ENCODE results near the gene PHF21A.

The PHF21A gene

GRCh38 chr11:46121301-46121723 is at the start of gene PHF21A:
PHF21A (minus strand) TSS chr11:46121454; CDS start chr11:46084219, 37,235 bp downstream.
- peak; percentile 97 for DNase-seq

GRCh38 chr11:46170797-46171196 is 49.5 kb upstream of the PHF21A start:
- DNase-seq = no peak

GRCh38 chr11:46162700-46163099 is 41.4 kb upstream of the PHF21A start:
- no peak for DNase-seq

- no peak for DNase-seq
Measured at GRCh38 chr11:46161201-46161600, 39.9 kb upstream of the PHF21A start.

GRCh38 chr11:46160100-46160499 is 38.8 kb upstream of the PHF21A start:
- DNase-seq = no peak

GRCh38 chr11:46159680-46160079 is 38.4 kb upstream of the PHF21A start:
- peak; percentile 2 for DNase-seq

GRCh38 chr11:46149826-46150225 is 28.6 kb upstream of the PHF21A start:
- no peak for DNase-seq

GRCh38 chr11:46149342-46149741 is 28.1 kb upstream of the PHF21A start:
- no peak for DNase-seq

GRCh38 chr11:46144741-46145140 is 23.5 kb upstream of the PHF21A start:
- no peak for DNase-seq

- no peak for DNase-seq
Measured at GRCh38 chr11:46143049-46143806, 22.0 kb upstream of the PHF21A start.

GRCh38 chr11:46142561-46142960 is 21.3 kb upstream of the PHF21A start:
- DNase-seq = no peak

- DNase-seq = no peak
Measured at GRCh38 chr11:46141597-46141996, 20.3 kb upstream of the PHF21A start.

- DNase-seq = no peak
Measured at GRCh38 chr11:46134540-46134939, 13.3 kb upstream of the PHF21A start.

GRCh38 chr11:46134061-46134460 is 12.8 kb upstream of the PHF21A start:
- DNase-seq = no peak

- no peak for DNase-seq
Measured at GRCh38 chr11:46133119-46133518, 11.9 kb upstream of the PHF21A start.

- no peak for DNase-seq
Measured at GRCh38 chr11:46130286-46130940, 9.2 kb upstream of the PHF21A start.

- no peak for DNase-seq
Measured at GRCh38 chr11:46129133-46129532, 7.9 kb upstream of the PHF21A start.

- DNase-seq = no peak
Measured at GRCh38 chr11:46127150-46127638, 5.9 kb upstream of the PHF21A start.

GRCh38 chr11:46125284-46125683 is 4.0 kb upstream of the PHF21A start:
- DNase-seq = no peak

GRCh38 chr11:46122945-46123715 is 1.9 kb upstream of the PHF21A start:
- DNase-seq = peak; percentile 53

- DNase-seq = peak; percentile 96
Measured at GRCh38 chr11:46121724-46122477, 647 bp upstream of the PHF21A start.
